ENCODE measurements around the gene LHX4. TPM values are rescaled to one million over a fixed set of nuclear protein-coding genes. Genes with fewer than 3 reads are reported as not detected.

LHX4 gene
- total RNA-seq, 1 donor from 2014 or later, result 2.1 TPM

GRCh38 chr1:180254854-180255253 lies 24.8 kb downstream of the LHX4 start:
- Mint-ChIP-seq H3K27me3 (ENCODE audit: unreplicated experiment) (peaks cover 8% of the 10 kb centered on the region), H3K36me3 (ENCODE audit: unreplicated experiment) (no peaks in the 10 kb centered on the region), H3K4me3 (ENCODE audit: unreplicated experiment) (peak overlapping the region; percentile 20), H3K27ac (ENCODE audit: unreplicated experiment) (no peak overlapping the region), H3K9me3 (ENCODE audit: unreplicated experiment) (peaks cover 6% of the 10 kb centered on the region), H3K4me1 (ENCODE audit: low read depth, unreplicated experiment) (peaks cover 35% of the 10 kb centered on the region)
- TF ChIP-seq CTCF (IDR thresholded peaks at IDR 0.05; ENCODE audit: partially characterized antibody, unreplicated experiment), result no peak
- DNase-seq, result no peak

GRCh38 chr1:180255536-180256340 lies 25.7 kb downstream of the LHX4 start:
- TF ChIP-seq CTCF (IDR thresholded peaks at IDR 0.05; ENCODE audit: partially characterized antibody, unreplicated experiment), result no peak
- Mint-ChIP-seq H3K36me3 (ENCODE audit: unreplicated experiment) (no peaks in the 10 kb centered on the region), H3K4me1 (ENCODE audit: low read depth, unreplicated experiment) (peaks cover 30% of the 10 kb centered on the region), H3K4me3 (ENCODE audit: unreplicated experiment) (no peak overlapping the region), H3K27me3 (ENCODE audit: unreplicated experiment) (peaks cover 6% of the 10 kb centered on the region), H3K27ac (ENCODE audit: unreplicated experiment) (no peak overlapping the region), H3K9me3 (ENCODE audit: unreplicated experiment) (peaks cover 4% of the 10 kb centered on the region)
- peak; percentile 68 for DNase-seq

GRCh38 chr1:180256341-180257027 lies 26.4 kb downstream of the LHX4 start:
- Mint-ChIP-seq H3K27me3 (ENCODE audit: unreplicated experiment) (peaks cover 6% of the 10 kb centered on the region), H3K9me3 (ENCODE audit: unreplicated experiment) (peaks cover 4% of the 10 kb centered on the region), H3K36me3 (ENCODE audit: unreplicated experiment) (no peaks in the 10 kb centered on the region)

GRCh38 chr1:180257028-180257386 lies 26.9 kb downstream of the LHX4 start:
- peaks cover 23% of the 10 kb centered on the region for H3K4me1 Mint-ChIP-seq (ENCODE audit: low read depth, unreplicated experiment)
- H3K27ac Mint-ChIP-seq (ENCODE audit: unreplicated experiment), result no peak overlapping the region
- no peak for DNase-seq
- no peak for TF ChIP-seq CTCF (IDR thresholded peaks at IDR 0.05; ENCODE audit: partially characterized antibody, unreplicated experiment)
- H3K4me3 Mint-ChIP-seq (ENCODE audit: unreplicated experiment), result no peak overlapping the region
- H3K36me3 Mint-ChIP-seq (ENCODE audit: unreplicated experiment), result no peaks in the 10 kb centered on the region
- peaks cover 4% of the 10 kb centered on the region for H3K9me3 Mint-ChIP-seq (ENCODE audit: unreplicated experiment)
- peaks cover 6% of the 10 kb centered on the region for H3K27me3 Mint-ChIP-seq (ENCODE audit: unreplicated experiment)

More at GRCh38 chr1:180256341-180257027, 26.4 kb downstream of the LHX4 start:
- no peak overlapping the region for H3K27ac Mint-ChIP-seq (ENCODE audit: unreplicated experiment)
- peaks cover 28% of the 10 kb centered on the region for H3K4me1 Mint-ChIP-seq (ENCODE audit: low read depth, unreplicated experiment)
- TF ChIP-seq CTCF (IDR thresholded peaks at IDR 0.05; ENCODE audit: partially characterized antibody, unreplicated experiment), result no peak
- H3K4me3 Mint-ChIP-seq (ENCODE audit: unreplicated experiment), result no peak overlapping the region
- DNase-seq, result no peak

- peaks cover 6% of the 10 kb centered on the region for H3K27me3 Mint-ChIP-seq (ENCODE audit: unreplicated experiment)
- DNase-seq, result no peak
- peak overlapping the region; percentile 52 for H3K27ac Mint-ChIP-seq (ENCODE audit: unreplicated experiment)
- H3K4me3 Mint-ChIP-seq (ENCODE audit: unreplicated experiment), result no peak overlapping the region
- H3K36me3 Mint-ChIP-seq (ENCODE audit: unreplicated experiment), result no peaks in the 10 kb centered on the region
- peaks cover 23% of the 10 kb centered on the region for H3K4me1 Mint-ChIP-seq (ENCODE audit: low read depth, unreplicated experiment)
- TF ChIP-seq CTCF (IDR thresholded peaks at IDR 0.05; ENCODE audit: partially characterized antibody, unreplicated experiment), result no peak
- peaks cover 4% of the 10 kb centered on the region for H3K9me3 Mint-ChIP-seq (ENCODE audit: unreplicated experiment)
Observed at GRCh38 chr1:180257486-180257885, 27.4 kb downstream of the LHX4 start.

All from glutamatergic neuron (in vitro differentiated cells).